PFSK-1 (cell line): ENCODE measurements around the gene TTN. TPM values are rescaled to one million over a fixed set of nuclear protein-coding genes. Genes with fewer than 3 reads are reported as not detected.

Experiments used
- FOXP2 ChIP-seq: optimal IDR thresholded peaks from 2 replicates; pipeline ENCODE3; 2011; ENCODE audit warnings: borderline replicate concordance, control low read depth, inconsistent platforms; ENCODE audit not compliant: insufficient read depth; ENCODE audit errors: extremely low read length, extremely low read depth
- POLR2AphosphoS5 ChIP-seq: IDR thresholded peaks from 2 replicates; pipeline ENCODE4 v1.6.1; 2012; ENCODE audit warnings: low read depth, mild to moderate bottlenecking, control low read depth, low read length, moderate library complexity
- SIN3A ChIP-seq: IDR thresholded peaks from 2 replicates; pipeline ENCODE4 v1.6.1; 2012; ENCODE audit warnings: mild to moderate bottlenecking, low read length, moderate library complexity, borderline replicate concordance; ENCODE audit not compliant: insufficient read depth
- TAF1 ChIP-seq: IDR thresholded peaks from 2 replicates; pipeline ENCODE4 v1.6.1; 2012; ENCODE audit warnings: low read length, control low read depth, borderline replicate concordance; ENCODE audit not compliant: insufficient read depth
- polyA plus RNA-seq: library from polyadenylated mRNA; unstranded; fragments of >200 nt; gene quantifications from one replicate; pipeline ENCODE4 v1.2.1, GENCODE V29; 2012; ENCODE audit warnings: low read depth, missing spikeins; ENCODE audit not compliant: insufficient read length
- TF ChIP-seq, protein P1 (sequence below), 2 experiments: IDR thresholded peaks; 2 replicates each; pipeline versions ENCODE4 v1.6.1 to v1.8.0; 2011 to 2012; ENCODE audit warnings: low read depth in 2 of 2, low read length in 2 of 2, control low read depth in 1 of 2, inconsistent platforms in 1 of 2, mild to moderate bottlenecking in 1 of 2, moderate library complexity in 1 of 2; ENCODE audit not compliant: insufficient read depth in 1 of 2

TTN gene
- polyA plus RNA-seq = 0.06 TPM

DNA sequence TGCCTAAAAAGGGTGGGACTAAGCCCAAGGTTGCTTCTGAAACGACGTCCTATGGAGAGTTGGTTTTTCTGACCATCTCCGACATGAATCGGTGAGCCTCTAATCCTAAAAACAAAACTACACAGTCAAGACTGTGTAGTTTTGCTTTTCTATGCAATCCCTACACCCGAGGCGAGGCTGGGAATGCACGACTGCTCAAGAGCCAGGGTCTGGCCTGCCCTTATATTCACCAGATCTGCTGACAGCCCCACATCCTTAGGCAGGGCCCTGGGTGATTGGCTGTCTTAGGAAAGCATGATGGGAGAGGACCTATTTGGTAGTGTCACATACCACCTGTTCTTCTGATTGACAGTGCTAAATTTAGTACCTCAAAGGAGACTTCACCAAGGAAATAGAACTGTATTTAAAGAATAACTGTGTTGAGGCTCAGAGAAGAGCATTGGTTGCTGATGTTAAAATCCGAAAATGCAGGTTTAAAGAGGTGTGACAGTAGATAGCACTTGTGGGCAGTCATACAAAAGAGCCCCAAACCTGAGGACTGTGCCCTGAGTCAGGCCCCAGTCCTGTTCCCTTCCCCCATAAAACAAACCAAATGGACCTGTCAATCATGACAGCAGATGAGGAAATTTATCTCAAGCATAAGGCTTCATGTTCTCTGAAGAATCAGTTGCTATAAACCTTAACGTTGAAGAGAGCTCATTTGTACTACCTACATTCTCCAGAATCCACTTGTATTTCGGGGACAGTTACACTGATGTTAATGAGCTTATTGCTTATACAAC, at the start of gene TTN:
TTN (minus strand) TSS at position 197 of the 782 bp plus-strand sequence. CDS start 2,781 bp downstream, outside the sequence.
- TF ChIP-seq TAF1 = no peak
- no peak for TF ChIP-seq FOXP2
- TF ChIP-seq, protein P1, sequence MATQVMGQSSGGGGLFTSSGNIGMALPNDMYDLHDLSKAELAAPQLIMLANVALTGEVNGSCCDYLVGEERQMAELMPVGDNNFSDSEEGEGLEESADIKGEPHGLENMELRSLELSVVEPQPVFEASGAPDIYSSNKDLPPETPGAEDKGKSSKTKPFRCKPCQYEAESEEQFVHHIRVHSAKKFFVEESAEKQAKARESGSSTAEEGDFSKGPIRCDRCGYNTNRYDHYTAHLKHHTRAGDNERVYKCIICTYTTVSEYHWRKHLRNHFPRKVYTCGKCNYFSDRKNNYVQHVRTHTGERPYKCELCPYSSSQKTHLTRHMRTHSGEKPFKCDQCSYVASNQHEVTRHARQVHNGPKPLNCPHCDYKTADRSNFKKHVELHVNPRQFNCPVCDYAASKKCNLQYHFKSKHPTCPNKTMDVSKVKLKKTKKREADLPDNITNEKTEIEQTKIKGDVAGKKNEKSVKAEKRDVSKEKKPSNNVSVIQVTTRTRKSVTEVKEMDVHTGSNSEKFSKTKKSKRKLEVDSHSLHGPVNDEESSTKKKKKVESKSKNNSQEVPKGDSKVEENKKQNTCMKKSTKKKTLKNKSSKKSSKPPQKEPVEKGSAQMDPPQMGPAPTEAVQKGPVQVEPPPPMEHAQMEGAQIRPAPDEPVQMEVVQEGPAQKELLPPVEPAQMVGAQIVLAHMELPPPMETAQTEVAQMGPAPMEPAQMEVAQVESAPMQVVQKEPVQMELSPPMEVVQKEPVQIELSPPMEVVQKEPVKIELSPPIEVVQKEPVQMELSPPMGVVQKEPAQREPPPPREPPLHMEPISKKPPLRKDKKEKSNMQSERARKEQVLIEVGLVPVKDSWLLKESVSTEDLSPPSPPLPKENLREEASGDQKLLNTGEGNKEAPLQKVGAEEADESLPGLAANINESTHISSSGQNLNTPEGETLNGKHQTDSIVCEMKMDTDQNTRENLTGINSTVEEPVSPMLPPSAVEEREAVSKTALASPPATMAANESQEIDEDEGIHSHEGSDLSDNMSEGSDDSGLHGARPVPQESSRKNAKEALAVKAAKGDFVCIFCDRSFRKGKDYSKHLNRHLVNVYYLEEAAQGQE (IDR thresholded peaks at IDR 0.05; ENCODE audit: insufficient read depth in 1 of 2, low read depth in 2 of 2, low read length in 2 of 2) = no peak
- TF ChIP-seq SIN3A = no peak
- no peak for TF ChIP-seq POLR2AphosphoS5

DNA sequence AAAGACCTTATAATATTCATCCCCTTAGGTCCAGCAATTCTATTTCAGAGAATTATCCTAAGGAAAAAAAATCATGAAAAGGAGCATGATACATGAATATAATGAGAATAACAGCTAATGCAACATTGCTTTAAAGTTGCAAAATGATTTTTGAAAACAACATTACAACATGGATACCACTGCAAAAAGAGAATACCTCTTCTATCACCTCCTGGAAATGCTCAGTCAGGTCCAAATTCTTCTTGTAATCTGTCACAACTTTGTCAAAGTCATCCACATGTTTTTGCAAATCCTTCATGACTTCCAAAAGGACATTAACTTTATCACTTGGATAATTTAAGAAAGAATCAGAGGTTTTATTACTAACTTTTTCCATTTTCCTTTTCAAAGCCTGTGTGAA, 47.9 kb upstream of the TTN start:
- no peak for TF ChIP-seq FOXP2
- TF ChIP-seq, protein P1 (IDR thresholded peaks at IDR 0.05; ENCODE audit: insufficient read depth in 1 of 2, low read depth in 2 of 2, low read length in 2 of 2) = no peak
- no peak for TF ChIP-seq POLR2AphosphoS5
- TF ChIP-seq TAF1 = no peak
- no peak for TF ChIP-seq SIN3A

DNA sequence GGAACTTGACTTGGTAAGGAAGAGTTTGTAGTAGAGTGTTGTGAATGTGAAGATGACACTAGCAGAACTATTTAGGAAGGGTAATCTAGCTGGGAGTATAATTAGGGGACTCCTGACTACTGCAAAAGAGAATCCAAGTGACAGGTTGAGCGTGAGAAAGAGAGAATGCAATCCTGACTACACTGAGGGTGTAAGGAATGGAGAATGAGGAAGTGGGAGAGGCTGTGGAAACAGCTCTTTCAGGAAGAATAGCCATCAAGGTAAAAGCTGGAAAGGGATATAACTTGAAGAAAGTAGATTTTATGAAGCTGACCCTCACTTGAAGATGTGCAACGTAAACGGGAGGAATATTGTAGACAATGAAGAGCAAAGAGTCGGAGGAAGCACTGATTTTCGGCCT, 41.1 kb upstream of the TTN start:
- TF ChIP-seq FOXP2 (no peak), SIN3A (no peak), TAF1 (no peak)
- TF ChIP-seq, protein P1 (IDR thresholded peaks at IDR 0.05; ENCODE audit: insufficient read depth in 1 of 2, low read depth in 2 of 2, low read length in 2 of 2) = no peak

DNA sequence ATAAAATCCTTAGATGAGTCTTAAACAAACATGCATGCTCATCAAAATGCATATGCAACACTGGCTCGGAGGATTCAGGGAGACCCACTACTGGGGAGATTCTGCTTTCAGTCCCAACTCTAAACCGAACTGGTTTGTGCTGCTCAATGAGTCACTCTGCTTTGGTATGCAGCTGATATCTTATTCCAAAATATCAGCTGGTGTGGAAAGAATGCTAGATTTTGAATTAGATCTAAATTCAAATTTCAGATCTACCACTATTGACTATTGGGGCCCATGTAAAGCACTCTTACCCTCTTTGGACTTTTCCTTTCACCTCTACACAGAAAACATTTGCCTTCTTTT, 39.2 kb upstream of the TTN start:
- TF ChIP-seq FOXP2 (no peak), POLR2AphosphoS5 (no peak), SIN3A (no peak), TAF1 (no peak)
- TF ChIP-seq, protein P1 (IDR thresholded peaks at IDR 0.05; ENCODE audit: insufficient read depth in 1 of 2, low read depth in 2 of 2, low read length in 2 of 2) = no peak
